ENCODE measurements around the gene RHOH. TPM values are rescaled to one million over a fixed set of nuclear protein-coding genes. Genes with fewer than 3 reads are reported as not detected.

RHOH gene
- total and polyA plus RNA-seq, 2 of the 13 experiments (the other 11 are each of a cell fraction or from before 2014, with no cell fraction given) = 0.57 TPM; not detected in 1

DNA sequence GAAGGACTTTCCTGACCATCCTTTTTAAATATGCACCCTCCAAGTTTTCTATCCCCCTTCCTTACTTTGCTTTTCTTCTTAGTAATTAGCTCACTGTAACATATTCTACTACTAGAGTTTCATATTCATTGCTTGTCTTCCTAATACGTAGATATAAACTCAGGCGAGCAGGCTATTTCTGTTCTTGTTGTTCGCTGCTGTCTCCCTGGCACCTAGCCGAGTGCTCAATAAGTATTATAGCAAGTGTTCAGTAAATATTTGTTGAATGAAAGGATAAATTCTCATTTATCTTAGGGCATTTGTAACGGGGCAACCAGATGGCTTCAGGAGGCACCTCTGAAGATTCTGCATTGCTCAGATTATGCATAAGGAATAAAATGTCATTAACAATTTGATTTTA lies 6.8 kb upstream of the RHOH start (continued):
- TF ChIP-seq, protein P1, sequence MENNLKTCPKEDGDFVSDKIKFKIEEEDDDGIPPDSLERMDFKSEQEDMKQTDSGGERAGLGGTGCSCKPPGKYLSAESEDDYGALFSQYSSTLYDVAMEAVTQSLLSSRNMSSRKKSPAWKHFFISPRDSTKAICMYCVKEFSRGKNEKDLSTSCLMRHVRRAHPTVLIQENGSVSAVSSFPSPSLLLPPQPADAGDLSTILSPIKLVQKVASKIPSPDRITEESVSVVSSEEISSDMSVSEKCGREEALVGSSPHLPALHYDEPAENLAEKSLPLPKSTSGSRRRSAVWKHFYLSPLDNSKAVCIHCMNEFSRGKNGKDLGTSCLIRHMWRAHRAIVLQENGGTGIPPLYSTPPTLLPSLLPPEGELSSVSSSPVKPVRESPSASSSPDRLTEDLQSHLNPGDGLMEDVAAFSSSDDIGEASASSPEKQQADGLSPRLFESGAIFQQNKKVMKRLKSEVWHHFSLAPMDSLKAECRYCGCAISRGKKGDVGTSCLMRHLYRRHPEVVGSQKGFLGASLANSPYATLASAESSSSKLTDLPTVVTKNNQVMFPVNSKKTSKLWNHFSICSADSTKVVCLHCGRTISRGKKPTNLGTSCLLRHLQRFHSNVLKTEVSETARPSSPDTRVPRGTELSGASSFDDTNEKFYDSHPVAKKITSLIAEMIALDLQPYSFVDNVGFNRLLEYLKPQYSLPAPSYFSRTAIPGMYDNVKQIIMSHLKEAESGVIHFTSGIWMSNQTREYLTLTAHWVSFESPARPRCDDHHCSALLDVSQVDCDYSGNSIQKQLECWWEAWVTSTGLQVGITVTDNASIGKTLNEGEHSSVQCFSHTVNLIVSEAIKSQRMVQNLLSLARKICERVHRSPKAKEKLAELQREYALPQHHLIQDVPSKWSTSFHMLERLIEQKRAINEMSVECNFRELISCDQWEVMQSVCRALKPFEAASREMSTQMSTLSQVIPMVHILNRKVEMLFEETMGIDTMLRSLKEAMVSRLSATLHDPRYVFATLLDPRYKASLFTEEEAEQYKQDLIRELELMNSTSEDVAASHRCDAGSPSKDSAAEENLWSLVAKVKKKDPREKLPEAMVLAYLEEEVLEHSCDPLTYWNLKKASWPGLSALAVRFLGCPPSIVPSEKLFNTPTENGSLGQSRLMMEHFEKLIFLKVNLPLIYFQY (CRISPR knock-in tag; IDR thresholded peaks at IDR 0.05; ENCODE audit: borderline replicate concordance) = no peak

DNA sequence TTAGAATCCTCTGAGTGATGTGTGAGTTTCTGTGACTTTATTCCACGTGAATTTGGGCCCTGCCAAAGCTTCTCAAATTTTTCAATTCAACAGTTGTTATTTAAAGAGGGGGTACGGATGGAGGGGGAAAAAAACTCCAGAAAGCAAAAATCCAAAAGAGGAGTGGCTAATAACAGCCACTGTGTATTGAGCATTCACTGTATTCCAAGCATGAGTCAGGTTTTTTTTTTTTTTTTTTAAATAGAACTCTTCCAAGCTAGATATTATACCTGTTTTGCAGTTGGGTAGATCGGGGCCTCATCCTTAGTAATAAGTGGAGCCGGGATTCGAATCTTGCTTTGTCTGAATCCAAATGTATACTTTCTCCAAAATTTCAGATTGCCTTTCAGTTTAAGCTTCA lies 6.4 kb upstream of the RHOH start:
- TF ChIP-seq XBP1 (CRISPR knock-in tag; IDR thresholded peaks at IDR 0.05) = no peak
- TF ChIP-seq, protein P2, sequence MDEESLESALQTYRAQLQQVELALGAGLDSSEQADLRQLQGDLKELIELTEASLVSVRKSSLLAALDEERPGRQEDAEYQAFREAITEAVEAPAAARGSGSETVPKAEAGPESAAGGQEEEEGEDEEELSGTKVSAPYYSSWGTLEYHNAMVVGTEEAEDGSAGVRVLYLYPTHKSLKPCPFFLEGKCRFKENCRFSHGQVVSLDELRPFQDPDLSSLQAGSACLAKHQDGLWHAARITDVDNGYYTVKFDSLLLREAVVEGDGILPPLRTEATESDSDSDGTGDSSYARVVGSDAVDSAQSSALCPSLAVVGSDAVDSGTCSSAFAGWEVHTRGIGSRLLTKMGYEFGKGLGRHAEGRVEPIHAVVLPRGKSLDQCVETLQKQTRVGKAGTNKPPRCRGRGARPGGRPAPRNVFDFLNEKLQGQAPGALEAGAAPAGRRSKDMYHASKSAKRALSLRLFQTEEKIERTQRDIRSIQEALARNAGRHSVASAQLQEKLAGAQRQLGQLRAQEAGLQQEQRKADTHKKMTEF (CRISPR knock-in tag; IDR thresholded peaks at IDR 0.05) = 0 out of 2 replicates have a peak, but pooled peaks have one; percentile 2
- no TSS peak for BruUV-seq (replicated peaks)
- in situ Hi-C loops (cut with HindIII; ENCODE audit: extremely low pct_ligation_motif_present, low pct_unique_long_range_greater_than_20kb) = no loop called here
- H2AFZ ChIP-seq (ENCODE audit: low read length) = no peak overlapping the region
- H3K4me3 ChIP-seq (replicated peaks in 1 of 3; ENCODE audit: insufficient read depth in 1 of 3, low read depth in 2 of 3, low read length in 3 of 3) = peak overlapping the region; percentile 26 to 54 (median 47); a peak in 4 of 6 replicates
- ChIA-PET CTCF (ENCODE audit: low intra/inter-chr PET ratio, low total read pairs) (no interaction called here), POLR2A (no interaction called here)
- no peak for FAIRE-seq
- no peaks in the 10 kb centered on the region for H3K27me3 ChIP-seq (ENCODE audit: control insufficient read depth in 1 of 2, insufficient read depth in 2 of 2, low read length in 2 of 2)
- no peaks in the 10 kb centered on the region for H3K79me2 ChIP-seq (ENCODE audit: insufficient read depth, low read length)
- peak overlapping the region; percentile 76 for H3K27ac ChIP-seq (ENCODE audit: extremely low read length, insufficient read depth, low read length)
- peak overlapping the region; percentile 82 for H3K4me2 ChIP-seq (ENCODE audit: low read depth, low read length)
- no peak for DNase-seq (ENCODE audit: low spot score)
- 4% methylated on average over 5 of the region's 5 CpGs for WGBS (ENCODE audit: low lambda C conversion rate)
- no peaks in the 10 kb centered on the region for H3K36me3 ChIP-seq (replicated peaks in 1 of 2; ENCODE audit: control insufficient read depth in 1 of 2, insufficient read depth in 2 of 2, low read length in 2 of 2)
- peaks cover 67% of the 10 kb centered on the region for H3K4me1 ChIP-seq (ENCODE audit: insufficient read depth, low read length)
- H4K20me1 ChIP-seq (ENCODE audit: insufficient read depth, low read length) = no peaks in the 10 kb centered on the region
- H3K9ac ChIP-seq (ENCODE audit: insufficient read depth, low read depth, low read length) = peak overlapping the region; percentile 48
- H3K9me3 ChIP-seq (ENCODE audit: low read length) = no peaks in the 10 kb centered on the region
- intact Hi-C loops (cut with micrococcal nuclease; ENCODE audit: unreplicated experiment) = loop anchor here (2.0 kb wide), 1 partner anchor 32 kb away; no protein-coding TSS in a partner anchor
- no peak for ATAC-seq

All from HepG2 (cell line).